ENCODE results near the gene INTS15. TPM values are rescaled to one million over a fixed set of nuclear protein-coding genes. Genes with fewer than 3 reads are reported as not detected.

Gene INTS15
- total RNA-seq, 1 donor from 2014 or later = 37.6 TPM

DNA sequence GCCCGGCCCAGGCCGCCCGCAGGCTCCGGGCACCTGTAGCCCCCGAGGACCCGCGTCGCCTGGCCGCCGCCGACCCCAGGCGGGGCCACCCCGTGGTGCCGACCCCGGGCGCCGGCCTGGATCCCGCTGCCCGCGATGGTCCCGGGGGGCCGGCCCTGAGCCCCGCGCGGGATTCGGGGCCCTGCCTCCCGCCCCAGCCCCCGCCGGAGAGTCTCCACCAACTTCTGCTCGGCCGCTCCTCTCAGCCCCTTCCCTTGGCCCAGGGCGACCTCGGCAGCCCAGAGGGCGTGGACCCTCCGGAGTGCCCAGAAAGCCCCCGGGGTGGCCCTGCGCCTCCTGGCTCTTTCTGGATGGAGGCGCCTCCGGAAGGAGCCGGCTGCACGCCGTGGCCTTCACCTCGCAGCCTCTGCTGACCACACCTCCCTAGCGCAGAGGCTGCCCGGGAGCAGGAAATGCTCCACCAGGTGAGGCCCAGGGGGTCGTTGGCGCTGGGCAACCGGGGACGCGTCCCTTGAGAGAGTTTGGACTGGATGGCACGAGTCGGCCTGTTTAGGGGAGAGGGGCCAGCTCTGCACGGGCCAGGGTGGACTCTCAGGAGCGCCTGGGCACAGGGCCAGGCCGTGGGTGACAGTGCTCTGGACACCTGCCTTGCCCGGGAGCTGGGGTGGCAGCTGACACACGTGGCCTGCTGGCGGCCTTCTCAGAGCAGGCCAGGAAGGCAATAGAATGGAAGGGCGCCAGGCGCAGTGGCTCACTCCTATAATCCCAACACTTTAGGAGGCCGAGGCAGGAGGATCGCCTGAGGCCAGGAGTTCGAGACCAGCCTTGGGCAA lies 26.1 kb downstream of the INTS15 start:
- Histone ChIP-seq H3K4me3 (peak overlapping the region; percentile 62), H3K4me1 (no peaks in the 10 kb centered on the region), H3K27ac (no peak overlapping the region), H3K27me3 (peaks cover 5% of the 10 kb centered on the region), H3K36me3 (no peaks in the 10 kb centered on the region), H3K9me3 (no peaks in the 10 kb centered on the region)
- no peak for TF ChIP-seq CTCF (IDR thresholded peaks at IDR 0.05)
- intact Hi-C loops (cut with DNase I) = no loop called here
- DNase-seq (no peak), ATAC-seq (peak; percentile 67)

- no peak for ATAC-seq
- no peak overlapping the region for H3K4me3 ChIP-seq
- intact Hi-C loops (cut with DNase I) = no loop called here
These were observed 27.2 kb downstream of the INTS15 start for GRCh38 chr7:6616854-6617643.

DNA sequence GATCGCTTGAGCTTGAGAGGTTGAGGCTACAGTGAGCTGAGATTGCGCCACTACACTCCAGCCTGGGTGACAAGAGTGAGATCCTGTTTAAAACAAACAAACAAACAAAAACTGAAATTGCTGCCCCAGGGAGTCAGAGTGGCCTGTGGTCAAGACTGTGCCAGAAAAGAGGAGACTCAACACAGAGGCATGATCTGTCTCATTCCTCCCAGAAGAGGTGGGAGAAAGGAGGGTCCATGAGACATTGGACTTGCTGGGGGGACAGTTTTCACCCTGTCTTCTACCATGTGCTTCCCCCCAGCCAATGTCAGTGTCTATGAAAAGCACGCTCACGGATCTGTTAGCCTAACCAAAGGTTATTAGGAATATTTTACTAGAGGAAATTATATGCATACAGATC lies 28.8 kb downstream of the INTS15 start:
- TF ChIP-seq CTCF (IDR thresholded peaks at IDR 0.05) = no peak
- no peak overlapping the region for H3K27ac ChIP-seq
- peaks cover 5% of the 10 kb centered on the region for H3K27me3 ChIP-seq
- DNase-seq = no peak
- H3K36me3 ChIP-seq = no peaks in the 10 kb centered on the region
- no peaks in the 10 kb centered on the region for H3K9me3 ChIP-seq
- intact Hi-C loops (cut with DNase I) = no loop called here
- no peaks in the 10 kb centered on the region for H3K4me1 ChIP-seq
- no peak for ATAC-seq
- no peak overlapping the region for H3K4me3 ChIP-seq

More at GRCh38 chr7:6616854-6617643, 27.2 kb downstream of the INTS15 start:
- Histone ChIP-seq H3K9me3 (no peaks in the 10 kb centered on the region), H3K36me3 (no peaks in the 10 kb centered on the region), H3K27me3 (peaks cover 5% of the 10 kb centered on the region), H3K4me1 (no peaks in the 10 kb centered on the region), H3K27ac (no peak overlapping the region)
- no peak for DNase-seq
- TF ChIP-seq CTCF (IDR thresholded peaks at IDR 0.05) = no peak

DNA sequence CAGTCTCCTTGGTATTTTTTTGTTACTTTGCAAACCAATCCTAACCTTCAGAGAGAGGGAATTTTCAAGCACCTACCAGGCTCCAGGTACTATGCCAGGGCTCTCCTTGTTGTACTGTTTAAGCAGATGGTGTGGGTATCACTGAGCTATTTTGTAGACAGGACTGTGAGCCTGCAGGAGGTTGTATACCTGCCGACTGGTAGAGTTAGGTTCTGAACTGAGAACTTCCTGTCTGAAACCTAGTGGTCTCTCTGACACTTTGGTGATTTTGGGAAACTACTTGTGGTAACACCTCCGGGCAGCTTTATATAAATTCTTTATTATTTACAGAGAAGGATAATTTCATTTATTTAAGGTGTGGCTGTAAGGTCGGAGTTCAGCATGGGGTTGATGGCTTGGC lies 30.1 kb downstream of the INTS15 start:
- Histone ChIP-seq H3K36me3 (no peaks in the 10 kb centered on the region), H3K9me3 (no peaks in the 10 kb centered on the region), H3K4me3 (no peak overlapping the region), H3K4me1 (no peaks in the 10 kb centered on the region), H3K27me3 (peaks cover 5% of the 10 kb centered on the region), H3K27ac (no peak overlapping the region)
- ATAC-seq (no peak), DNase-seq (no peak)
- intact Hi-C loops (cut with DNase I) = no loop called here
- no peak for TF ChIP-seq CTCF (IDR thresholded peaks at IDR 0.05)

- Histone ChIP-seq H3K27ac (no peak overlapping the region), H3K9me3 (no peaks in the 10 kb centered on the region), H3K36me3 (no peaks in the 10 kb centered on the region), H3K4me1 (no peaks in the 10 kb centered on the region), H3K27me3 (peaks cover under 1% of the 10 kb centered on the region), H3K4me3 (no peak overlapping the region)
- no peak for TF ChIP-seq CTCF (IDR thresholded peaks at IDR 0.05)
- DNase-seq = no peak
- intact Hi-C loops (cut with DNase I) = no loop called here
- no peak for ATAC-seq
These were observed 31.6 kb downstream of the INTS15 start for GRCh38 chr7:6621195-6622133.

All from upper lobe of right lung (tissue), 1 donor.